ENCODE results near the gene GHRL.
"Not testable (repeated sequence)": the region's sequence is repeated elsewhere in the genome, so short reads cannot be mapped to it uniquely, and the experiment has no call there.

The GHRL gene

DNA sequence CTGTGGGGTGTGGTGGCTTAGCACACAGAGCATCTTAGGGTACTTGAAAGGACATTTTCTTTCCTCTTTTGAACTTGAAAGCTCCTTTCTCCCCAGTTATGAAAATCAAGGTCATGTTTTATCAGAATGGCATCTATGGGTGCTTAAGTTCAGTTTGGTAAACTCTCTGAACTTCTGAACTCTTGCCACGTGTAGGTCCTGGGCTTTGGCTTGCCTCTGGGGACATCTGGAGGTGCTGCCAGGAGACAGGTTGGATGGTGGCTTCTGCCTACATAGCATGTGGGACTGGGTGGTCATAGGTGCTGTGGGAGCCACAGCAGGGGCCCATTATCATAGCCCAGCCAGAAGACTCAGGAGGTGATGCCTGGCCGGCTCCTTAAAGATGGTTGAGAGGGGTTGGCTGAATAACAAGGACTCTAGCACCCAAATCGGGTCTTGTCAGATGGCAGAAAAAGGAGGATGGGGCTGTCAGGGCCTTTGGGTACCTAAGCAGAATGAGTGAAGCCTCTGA lies 15.6 kb downstream of the GHRL start:
- TF ChIP-seq CTCF (IDR thresholded peaks at IDR 0.05; ENCODE audit: low read depth, low read length) = no peak
- no peak overlapping the region for H3K4me3 ChIP-seq (ENCODE audit: low read depth, low read length)

DNA sequence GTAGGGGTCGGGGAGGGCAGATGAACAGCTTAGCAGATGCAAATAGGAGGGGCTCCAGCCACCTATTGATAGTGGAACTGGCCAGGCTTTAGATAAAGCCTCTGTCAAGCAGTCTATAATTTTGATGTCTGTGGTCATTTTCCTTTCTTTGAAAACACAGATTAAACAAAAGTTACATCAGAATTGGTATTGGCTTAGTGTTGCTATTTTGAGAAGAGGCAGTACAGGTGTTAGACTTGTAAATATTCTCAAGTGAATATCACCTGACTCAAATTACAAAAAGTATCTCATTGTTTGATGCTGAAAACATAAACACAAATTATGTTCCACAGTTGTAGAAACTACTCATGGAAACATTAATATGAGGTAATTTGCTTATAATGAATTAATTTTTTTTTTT lies 18.1 kb downstream of the GHRL start:
- H3K4me3 ChIP-seq (ENCODE audit: low read depth, low read length) = no peak overlapping the region
- TF ChIP-seq CTCF (IDR thresholded peaks at IDR 0.05; ENCODE audit: low read depth, low read length) = no peak

GRCh38 chr3:10273702-10274305 lies 18.9 kb downstream of the GHRL start:
- no peak overlapping the region for H3K4me3 ChIP-seq (ENCODE audit: low read depth, low read length)
- TF ChIP-seq CTCF (IDR thresholded peaks at IDR 0.05; ENCODE audit: low read depth, low read length) = no peak

GRCh38 chr3:10272977-10273376 lies 19.8 kb downstream of the GHRL start:
- no peak for TF ChIP-seq CTCF (IDR thresholded peaks at IDR 0.05; ENCODE audit: low read depth, low read length)

GRCh38 chr3:10272476-10272875 lies 20.3 kb downstream of the GHRL start:
- not testable (repeated sequence) for H3K4me3 ChIP-seq (ENCODE audit: low read depth, low read length)

More at GRCh38 chr3:10272977-10273376, 19.8 kb downstream of the GHRL start:
- H3K4me3 ChIP-seq (ENCODE audit: low read depth, low read length) = no peak overlapping the region

DNA sequence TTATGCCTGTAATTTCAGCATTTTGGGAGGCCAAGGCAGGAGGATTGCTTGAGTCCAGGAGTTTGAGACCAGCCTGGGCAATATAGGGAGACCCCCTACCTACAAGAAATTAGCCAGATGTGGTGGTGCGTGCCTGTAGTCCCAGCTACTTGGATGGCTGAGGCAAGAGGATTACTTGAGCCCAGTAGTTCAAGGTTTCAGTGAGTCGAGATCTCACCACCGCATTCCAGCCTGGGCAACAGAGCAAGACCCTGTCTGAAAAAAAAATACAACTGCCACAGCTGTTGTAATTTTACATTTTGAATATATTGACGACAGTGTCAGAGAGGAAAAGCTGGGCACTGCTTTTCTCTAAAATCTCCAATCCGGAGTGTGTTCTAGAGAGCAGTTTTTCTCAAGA lies 23.3 kb downstream of the GHRL start:
- H3K4me3 ChIP-seq (ENCODE audit: low read depth, low read length) = no peak overlapping the region

GRCh38 chr3:10268930-10269329 lies 23.8 kb downstream of the GHRL start:
- no peak for TF ChIP-seq CTCF (IDR thresholded peaks at IDR 0.05; ENCODE audit: low read depth, low read length)
- no peak overlapping the region for H3K4me3 ChIP-seq (ENCODE audit: low read depth, low read length)

More for the DNA sequence above, 23.3 kb downstream of the GHRL start:
- no peak for TF ChIP-seq CTCF (IDR thresholded peaks at IDR 0.05; ENCODE audit: low read depth, low read length)

DNA sequence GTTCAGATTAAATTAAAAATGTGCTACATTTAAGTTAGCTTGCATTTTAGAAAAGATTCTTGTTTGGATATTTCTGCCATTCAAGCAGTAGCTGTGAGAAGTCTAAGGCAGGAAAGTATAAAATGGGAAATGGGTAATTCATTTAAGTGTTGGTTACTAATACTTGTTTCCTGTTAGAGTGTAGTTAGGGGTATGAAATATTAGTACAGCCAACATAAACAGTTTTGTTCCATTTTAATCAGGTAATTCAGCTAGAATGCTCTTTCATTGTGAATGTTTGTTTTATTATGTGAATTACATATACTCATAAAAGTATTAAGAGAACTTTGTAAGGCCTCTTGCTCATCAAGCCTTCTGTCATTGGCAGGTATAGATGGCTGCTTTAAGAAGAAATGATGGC lies 24.6 kb downstream of the GHRL start:
- H3K4me3 ChIP-seq (ENCODE audit: low read depth, low read length) = no peak overlapping the region
- TF ChIP-seq CTCF (IDR thresholded peaks at IDR 0.05; ENCODE audit: low read depth, low read length) = no peak

GRCh38 chr3:10266936-10267335 lies 25.8 kb downstream of the GHRL start:
- not testable (repeated sequence) for H3K4me3 ChIP-seq (ENCODE audit: low read depth, low read length)

All from WI38 (cell line).